ENCODE measurements around the gene COMMD6.

Gene COMMD6

GRCh38 chr13:75556961-75557360, 19.3 kb upstream of the COMMD6 start:
- Histone ChIP-seq H4K8ac (ENCODE audit: low read length) (no peak overlapping the region), H3K23ac (ENCODE audit: low read length in 2 of 2) (no peak overlapping the region), H3K4ac (ENCODE audit: low read depth in 1 of 2, low read length in 2 of 2) (no peak overlapping the region), H3K14ac (ENCODE audit: low read length in 2 of 2) (no peak overlapping the region), H3K9me3 (ENCODE audit: control insufficient read depth, low read length) (no peaks in the 10 kb centered on the region), H3K36me3 (ENCODE audit: control insufficient read depth in 1 of 2, insufficient read depth in 2 of 2, low read depth in 1 of 2, low read length in 2 of 2) (peaks cover 7 to 36% of the 10 kb centered on the region in 2 experiments), H2AFZ (ENCODE audit: low read depth, low read length) (no peak overlapping the region), H3K4me1 (ENCODE audit: control insufficient read depth, insufficient read depth, low read depth, low read length) (no peaks in the 10 kb centered on the region), H3K4me3 (ENCODE audit: insufficient read depth in 1 of 2, low read depth in 1 of 2, low read length in 2 of 2) (no peak overlapping the region), H2AK5ac (ENCODE audit: low read length, severe bottlenecking) (no peak overlapping the region), H2BK12ac (ENCODE audit: low read length in 2 of 2) (no peak overlapping the region), H2BK15ac (ENCODE audit: low read depth, poor library complexity, severe bottlenecking) (no peak overlapping the region), H3K79me1 (replicated peaks; ENCODE audit: low read length, poor library complexity, severe bottlenecking) (peaks cover 14% of the 10 kb centered on the region), H3K9ac (ENCODE audit: low read length) (no peak overlapping the region), H3K4me2 (ENCODE audit: low read length, poor library complexity, severe bottlenecking) (no peak overlapping the region), H4K91ac (ENCODE audit: low read length) (no peak overlapping the region), H3K27ac (ENCODE audit: low read length, poor library complexity, severe bottlenecking) (no peak overlapping the region), H3K27me3 (ENCODE audit: control insufficient read depth in 1 of 2, insufficient read depth in 1 of 2, low read length in 2 of 2) (no peaks in the 10 kb centered on the region), H3K18ac (ENCODE audit: low read depth in 1 of 2, low read length in 2 of 2) (no peak overlapping the region), H2BK120ac (ENCODE audit: low read depth, low read length) (no peak overlapping the region), H2BK5ac (ENCODE audit: low read depth, low read length, poor library complexity, severe bottlenecking) (no peak overlapping the region)
- 100% methylated on average over 2 of the region's 2 CpGs for WGBS
- no peak for DNase-seq

- H3K36me3 ChIP-seq (ENCODE audit: control insufficient read depth in 1 of 2, insufficient read depth in 2 of 2, low read depth in 1 of 2, low read length in 2 of 2): peaks cover 4 to 27% of the 10 kb centered on the region in 2 experiments
- no peak overlapping the region for H2BK120ac ChIP-seq (ENCODE audit: low read depth, low read length)
- H3K14ac ChIP-seq (ENCODE audit: low read length in 2 of 2): no peak overlapping the region
- H3K23ac ChIP-seq (ENCODE audit: low read length in 2 of 2): no peak overlapping the region
- no peak overlapping the region for H2AK5ac ChIP-seq (ENCODE audit: low read length, severe bottlenecking)
- WGBS: no CpG with 5 or more reads among the region's 1 CpG
- no peak overlapping the region for H2BK15ac ChIP-seq (ENCODE audit: low read depth, poor library complexity, severe bottlenecking)
- H4K8ac ChIP-seq (ENCODE audit: low read length): no peak overlapping the region
- H3K18ac ChIP-seq (ENCODE audit: low read depth in 1 of 2, low read length in 2 of 2): no peak overlapping the region
- H3K4me1 ChIP-seq (ENCODE audit: control insufficient read depth, insufficient read depth, low read depth, low read length): peaks cover 3% of the 10 kb centered on the region
- no peak overlapping the region for H3K4me2 ChIP-seq (ENCODE audit: low read length, poor library complexity, severe bottlenecking)
- H3K4me3 ChIP-seq (ENCODE audit: insufficient read depth in 1 of 2, low read depth in 1 of 2, low read length in 2 of 2): no peak overlapping the region
- H4K91ac ChIP-seq (ENCODE audit: low read length): no peak overlapping the region
- no peak for DNase-seq
- no peak overlapping the region for H2BK12ac ChIP-seq (ENCODE audit: low read length in 2 of 2)
- peaks cover 14% of the 10 kb centered on the region for H3K79me1 ChIP-seq (replicated peaks; ENCODE audit: low read length, poor library complexity, severe bottlenecking)
- H3K9me3 ChIP-seq (ENCODE audit: control insufficient read depth, low read length): no peaks in the 10 kb centered on the region
- H2BK5ac ChIP-seq (ENCODE audit: low read depth, low read length, poor library complexity, severe bottlenecking): no peak overlapping the region
- no peak overlapping the region for H3K4ac ChIP-seq (ENCODE audit: low read depth in 1 of 2, low read length in 2 of 2)
- H2AFZ ChIP-seq (ENCODE audit: low read depth, low read length): no peak overlapping the region
- H3K27ac ChIP-seq (ENCODE audit: low read length, poor library complexity, severe bottlenecking): no peak overlapping the region
- no peaks in the 10 kb centered on the region for H3K27me3 ChIP-seq (ENCODE audit: control insufficient read depth in 1 of 2, insufficient read depth in 1 of 2, low read length in 2 of 2)
- no peak overlapping the region for H3K9ac ChIP-seq (ENCODE audit: low read length)
Measured at GRCh38 chr13:75555836-75556235, 18.2 kb upstream of the COMMD6 start.

- H2BK5ac ChIP-seq (ENCODE audit: low read depth, low read length, poor library complexity, severe bottlenecking): no peak overlapping the region
- no peak overlapping the region for H3K4ac ChIP-seq (ENCODE audit: low read depth in 1 of 2, low read length in 2 of 2)
- H4K91ac ChIP-seq (ENCODE audit: low read length): no peak overlapping the region
- no peak for DNase-seq
- no peak overlapping the region for H3K18ac ChIP-seq (ENCODE audit: low read depth in 1 of 2, low read length in 2 of 2)
- no peak overlapping the region for H3K14ac ChIP-seq (ENCODE audit: low read length in 2 of 2)
- peaks cover 3 to 24% of the 10 kb centered on the region in 2 experiments for H3K36me3 ChIP-seq (ENCODE audit: control insufficient read depth in 1 of 2, insufficient read depth in 2 of 2, low read depth in 1 of 2, low read length in 2 of 2)
- H3K27ac ChIP-seq (ENCODE audit: low read length, poor library complexity, severe bottlenecking): no peak overlapping the region
- no peak overlapping the region for H3K4me2 ChIP-seq (ENCODE audit: low read length, poor library complexity, severe bottlenecking)
- peaks cover 3% of the 10 kb centered on the region for H3K4me1 ChIP-seq (ENCODE audit: control insufficient read depth, insufficient read depth, low read depth, low read length)
- no peak overlapping the region for H2BK120ac ChIP-seq (ENCODE audit: low read depth, low read length)
- no peaks in the 10 kb centered on the region for H3K9me3 ChIP-seq (ENCODE audit: control insufficient read depth, low read length)
- WGBS: 98% methylated on average over 3 of the region's 3 CpGs
- peaks cover 13% of the 10 kb centered on the region for H3K79me1 ChIP-seq (replicated peaks; ENCODE audit: low read length, poor library complexity, severe bottlenecking)
- no peak overlapping the region for H3K4me3 ChIP-seq (ENCODE audit: insufficient read depth in 1 of 2, low read depth in 1 of 2, low read length in 2 of 2)
- H3K27me3 ChIP-seq (ENCODE audit: control insufficient read depth in 1 of 2, insufficient read depth in 1 of 2, low read length in 2 of 2): no peaks in the 10 kb centered on the region
- H2AK5ac ChIP-seq (ENCODE audit: low read length, severe bottlenecking): no peak overlapping the region
- H2AFZ ChIP-seq (ENCODE audit: low read depth, low read length): no peak overlapping the region
- no peak overlapping the region for H2BK12ac ChIP-seq (ENCODE audit: low read length in 2 of 2)
- no peak overlapping the region for H3K23ac ChIP-seq (ENCODE audit: low read length in 2 of 2)
- no peak overlapping the region for H3K9ac ChIP-seq (ENCODE audit: low read length)
- H2BK15ac ChIP-seq (ENCODE audit: low read depth, poor library complexity, severe bottlenecking): no peak overlapping the region
- no peak overlapping the region for H4K8ac ChIP-seq (ENCODE audit: low read length)
Measured at GRCh38 chr13:75554981-75555380, 17.3 kb upstream of the COMMD6 start.

- Histone ChIP-seq H2BK15ac (ENCODE audit: low read depth, poor library complexity, severe bottlenecking) (no peak overlapping the region), H3K27ac (ENCODE audit: low read length, poor library complexity, severe bottlenecking) (no peak overlapping the region), H4K91ac (ENCODE audit: low read length) (no peak overlapping the region), H3K14ac (ENCODE audit: low read length in 2 of 2) (no peak overlapping the region), H3K4me3 (ENCODE audit: insufficient read depth in 1 of 2, low read depth in 1 of 2, low read length in 2 of 2) (no peak overlapping the region), H3K27me3 (ENCODE audit: control insufficient read depth in 1 of 2, insufficient read depth in 1 of 2, low read length in 2 of 2) (no peaks in the 10 kb centered on the region), H3K9me3 (ENCODE audit: control insufficient read depth, low read length) (no peaks in the 10 kb centered on the region), H2BK12ac (ENCODE audit: low read length in 2 of 2) (no peak overlapping the region), H3K23ac (ENCODE audit: low read length in 2 of 2) (no peak overlapping the region), H3K9ac (ENCODE audit: low read length) (no peak overlapping the region), H2AK5ac (ENCODE audit: low read length, severe bottlenecking) (no peak overlapping the region), H3K4ac (ENCODE audit: low read depth in 1 of 2, low read length in 2 of 2) (no peak overlapping the region), H3K79me1 (replicated peaks; ENCODE audit: low read length, poor library complexity, severe bottlenecking) (peaks cover 15% of the 10 kb centered on the region), H2BK5ac (ENCODE audit: low read depth, low read length, poor library complexity, severe bottlenecking) (no peak overlapping the region), H4K8ac (ENCODE audit: low read length) (no peak overlapping the region), H2AFZ (ENCODE audit: low read depth, low read length) (no peak overlapping the region), H3K4me2 (ENCODE audit: low read length, poor library complexity, severe bottlenecking) (no peak overlapping the region), H3K4me1 (ENCODE audit: control insufficient read depth, insufficient read depth, low read depth, low read length) (peaks cover 3% of the 10 kb centered on the region), H2BK120ac (ENCODE audit: low read depth, low read length) (no peak overlapping the region), H3K36me3 (ENCODE audit: control insufficient read depth in 1 of 2, insufficient read depth in 2 of 2, low read depth in 1 of 2, low read length in 2 of 2) (peaks cover 3 to 24% of the 10 kb centered on the region in 2 experiments), H3K18ac (ENCODE audit: low read depth in 1 of 2, low read length in 2 of 2) (no peak overlapping the region)
- WGBS: 97% methylated on average over 1 of the region's 1 CpG
- DNase-seq: no peak
Measured at GRCh38 chr13:75554464-75554863, 16.8 kb upstream of the COMMD6 start.
